ENCODE data around the gene C1orf141. TPM values are rescaled to one million over a fixed set of nuclear protein-coding genes. Genes with fewer than 3 reads are reported as not detected.

Gene C1orf141
- total and polyA plus RNA-seq, 9 of the 15 experiments (the other 6 are each of a cell fraction or from before 2014, with no cell fraction given), result not detected

DNA sequence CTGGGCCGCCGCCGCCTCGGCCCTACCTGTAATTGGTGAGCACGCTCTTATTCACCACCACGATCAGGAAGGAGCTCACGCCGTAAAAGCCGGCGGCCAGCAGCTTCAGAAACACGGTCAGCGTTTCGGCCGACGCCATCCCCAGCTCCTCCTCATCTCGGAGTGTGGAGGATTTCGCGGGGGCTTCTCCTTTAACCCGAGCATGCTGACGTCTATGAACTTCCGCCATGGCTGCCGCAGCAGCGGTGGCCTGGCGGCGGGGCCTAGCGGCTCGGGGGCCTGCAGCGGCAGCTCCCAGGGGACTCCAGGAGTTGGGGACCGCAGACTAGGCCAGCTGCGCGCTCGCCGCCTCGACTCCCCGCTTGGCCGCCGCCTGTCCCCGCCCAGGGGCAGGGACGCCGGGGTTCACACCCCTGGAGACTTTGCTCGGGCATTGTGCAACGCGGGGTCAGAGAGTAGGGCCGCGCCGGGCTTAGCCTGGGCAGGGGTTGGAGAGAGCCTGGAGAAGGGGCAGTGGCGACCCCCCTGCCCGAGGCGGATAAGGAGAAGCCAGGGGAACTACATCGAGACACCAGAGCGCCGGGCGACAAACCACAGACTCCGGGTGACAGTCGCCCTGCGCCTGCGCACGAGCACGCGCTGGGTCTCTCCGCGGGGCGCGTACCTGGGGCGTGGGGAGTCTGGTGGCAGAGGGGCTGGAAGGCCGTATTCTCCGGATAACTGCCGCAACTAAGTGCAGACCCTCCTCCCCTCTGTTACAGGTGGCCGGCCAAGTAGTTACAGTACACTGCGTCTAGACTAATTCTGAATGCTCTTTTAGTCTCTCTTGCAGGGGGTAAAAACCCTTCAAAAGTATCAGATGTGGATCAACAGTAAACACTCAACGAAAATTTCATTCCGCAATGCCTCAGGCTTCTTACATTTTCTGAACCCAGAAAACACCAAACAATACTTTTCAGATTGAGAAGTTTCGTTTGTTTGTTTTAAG is 80.7 kb downstream of the C1orf141 start, which contains the start of gene SLC35D1:
TSS of gene SLC35D1 (minus strand) at position 364 of the 988 bp plus-strand sequence. CDS start at position 229, 135 bp downstream.
- TSS peak; percentile 75 for BruUV-seq (replicated peaks)
- H3K79me2 ChIP-seq (ENCODE audit: control insufficient read depth, insufficient read depth, low read length), result peaks cover 26% of the 10 kb centered on the region
- no peaks in the 10 kb centered on the region for H3K9me1 ChIP-seq (ENCODE audit: control insufficient read depth, insufficient read depth, low read length)
- ChIA-PET POLR2A (interaction anchor here (0.5 to 1.6 kb wide), 6 partner anchors 14 to 355 kb away, joined by 3 to 4 read pairs (median 3); no protein-coding TSS in a partner anchor), CTCF (ENCODE audit: low intra/inter-chr PET ratio) (no interaction called here)
- in situ Hi-C loops (cut with MboI) (no loop called here), intact Hi-C loops (cut with micrococcal nuclease) (loop anchor here (5.0 kb wide), 3 partner anchors 57 to 153 kb away; no protein-coding TSS in a partner anchor)
- H3K9ac ChIP-seq (ENCODE audit: insufficient read depth in 1 of 2, low read depth in 2 of 2, low read length in 2 of 2), result peak within 1 kb of the TSS; percentile 83 to 97
- peak within 1 kb of the TSS; percentile 71 for H3K4me3 ChIP-seq
- no peaks in the 10 kb centered on the region for H4K20me1 ChIP-seq (replicated peaks; ENCODE audit: control insufficient read depth, insufficient read depth, low read length)
- ATAC-seq (peak; percentile 84), FAIRE-seq (peak; percentile 55), DNase-seq (ENCODE audit: extremely low read depth in 1 of 4, low spot score in 3 of 4) (peak; percentile 73 to 86 (median 82))
- H3K9me3 ChIP-seq (replicated peaks; ENCODE audit: control insufficient read depth, insufficient read depth, low read depth, low read length), result no peaks in the 10 kb centered on the region
- H3K4me2 ChIP-seq (ENCODE audit: insufficient read depth, low read length), result peak within 1 kb of the TSS; percentile 85
- WGBS (ENCODE audit: insufficient coverage, low coverage, missing lambda C conversion rate), result under 1% methylated on average over 65 of the region's 73 CpGs
- peak within 1 kb of the TSS; percentile 79 for H3K27ac ChIP-seq (ENCODE audit: extremely low read depth, low read depth, low read length)
- peak within 1 kb of the TSS; percentile 98 for H2AFZ ChIP-seq (ENCODE audit: low read depth, low read length)
- no peaks in the 10 kb centered on the region for H3K27me3 ChIP-seq (ENCODE audit: control insufficient read depth in 2 of 2, insufficient read depth in 2 of 2, low read length in 2 of 2)
- peaks cover 7 to 15% of the 10 kb centered on the region in 2 experiments; a peak in 3 of 5 replicates for H3K4me1 ChIP-seq (replicated peaks in 1 of 2; ENCODE audit: control insufficient read depth in 2 of 2, insufficient read depth in 2 of 2, low read length in 2 of 2)
- H3K36me3 ChIP-seq (ENCODE audit: control insufficient read depth, insufficient read depth, low read length), result peaks cover 22% of the 10 kb centered on the region
- peak; percentile 39 for TF ChIP-seq KDM5B (IDR thresholded peaks at IDR 0.05; ENCODE audit: insufficient replicate concordance, low read depth, low read length)
- TF ChIP-seq TAF7 (tag; IDR thresholded peaks at IDR 0.05), result peak; percentile 36; the same call in 1 of the 2 replicates
- TF ChIP-seq POLR2AphosphoS5 (IDR thresholded peaks at IDR 0.05; ENCODE audit: control insufficient read depth, insufficient read depth, low read depth, low read length), result no peak
- no peak for TF ChIP-seq CHD1 (IDR thresholded peaks at IDR 0.05; ENCODE audit: low read length)
- TF ChIP-seq CEBPB (tag; IDR thresholded peaks at IDR 0.05), result peak; percentile 97
- peak; percentile 29 for TF ChIP-seq CREM (IDR thresholded peaks at IDR 0.05; ENCODE audit: low read depth)
- TF ChIP-seq, protein P1, sequence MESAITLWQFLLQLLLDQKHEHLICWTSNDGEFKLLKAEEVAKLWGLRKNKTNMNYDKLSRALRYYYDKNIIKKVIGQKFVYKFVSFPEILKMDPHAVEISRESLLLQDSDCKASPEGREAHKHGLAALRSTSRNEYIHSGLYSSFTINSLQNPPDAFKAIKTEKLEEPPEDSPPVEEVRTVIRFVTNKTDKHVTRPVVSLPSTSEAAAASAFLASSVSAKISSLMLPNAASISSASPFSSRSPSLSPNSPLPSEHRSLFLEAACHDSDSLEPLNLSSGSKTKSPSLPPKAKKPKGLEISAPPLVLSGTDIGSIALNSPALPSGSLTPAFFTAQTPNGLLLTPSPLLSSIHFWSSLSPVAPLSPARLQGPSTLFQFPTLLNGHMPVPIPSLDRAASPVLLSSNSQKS (CRISPR knock-in tag; IDR thresholded peaks at IDR 0.05), result 0 out of 2 replicates have a peak, but pooled peaks have one; percentile 17
- TF ChIP-seq NFYB (IDR thresholded peaks at IDR 0.05; ENCODE audit: extremely low read depth, insufficient read length), result no peak
- TF ChIP-seq ETV5 (CRISPR knock-in tag; IDR thresholded peaks at IDR 0.05; ENCODE audit: low read depth), result peak; percentile 64
- TF ChIP-seq, protein P2, sequence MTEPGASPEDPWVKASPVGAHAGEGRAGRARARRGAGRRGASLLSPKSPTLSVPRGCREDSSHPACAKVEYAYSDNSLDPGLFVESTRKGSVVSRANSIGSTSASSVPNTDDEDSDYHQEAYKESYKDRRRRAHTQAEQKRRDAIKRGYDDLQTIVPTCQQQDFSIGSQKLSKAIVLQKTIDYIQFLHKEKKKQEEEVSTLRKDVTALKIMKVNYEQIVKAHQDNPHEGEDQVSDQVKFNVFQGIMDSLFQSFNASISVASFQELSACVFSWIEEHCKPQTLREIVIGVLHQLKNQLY (CRISPR knock-in tag; conservative IDR thresholded peaks at IDR 0.05), result peak in 1 of 2 experiments; percentile 76; a peak in 1 of 4 replicates
- TF ChIP-seq TCF3 (CRISPR knock-in tag; IDR thresholded peaks at IDR 0.05), result peak; percentile 7; the same call in 1 of the 2 replicates
- no peak for TF ChIP-seq ZNF589 (CRISPR knock-in tag; IDR thresholded peaks at IDR 0.05; ENCODE audit: low read depth)
- 0 out of 2 replicates have a peak, but pooled peaks have one; percentile 40 for TF ChIP-seq SMARCE1 (IDR thresholded peaks at IDR 0.05)
- TF ChIP-seq ZNF655 (CRISPR knock-in tag; IDR thresholded peaks at IDR 0.05), result no peak
- TF ChIP-seq RBBP5 (IDR thresholded peaks at IDR 0.05; ENCODE audit: borderline replicate concordance, insufficient read depth, low read length, poor library complexity, severe bottlenecking), result peak; percentile 89
- TF ChIP-seq KDM2B (CRISPR knock-in tag; IDR thresholded peaks at IDR 0.05), result 0 out of 2 replicates have a peak, but pooled peaks have one; percentile 54
- TF ChIP-seq CREB1 (IDR thresholded peaks at IDR 0.05), result no peak
- TF ChIP-seq CREB1 (CRISPR knock-in tag; IDR thresholded peaks at IDR 0.05), result peak; percentile 37; the same call in 1 of the 2 replicates
